HepG2 (cell line): ENCODE data around the gene LEMD1. TPM values are rescaled to one million over a fixed set of nuclear protein-coding genes. Genes with fewer than 3 reads are reported as not detected.
A peak's percentile ranks its signal among the peaks of the same experiment; 100 is the strongest.

Experiments used
- DNMT3B ChIP-seq: conservative IDR thresholded peaks from 2 replicates; pipeline ENCODE4 v1.6.1; 2016; ENCODE audit warnings: missing biosample characterization, control low read depth
- DPF2 ChIP-seq: sonication (generic); formaldehyde crosslinking; IDR thresholded peaks from 2 replicates; pipeline ENCODE4 v1.4.0; 2020; ENCODE audit warnings: mild to moderate bottlenecking, low read depth, missing genetic modification reagents, borderline replicate concordance
- KDM2A ChIP-seq: sonication (generic); formaldehyde crosslinking; IDR thresholded peaks from 2 replicates; pipeline ENCODE4 v1.4.0; 2020; ENCODE audit warnings: low read depth, missing genetic modification reagents, borderline replicate concordance
- KMT2B ChIP-seq: IDR thresholded peaks from 2 replicates; pipeline ENCODE4 v1.6.1; 2016; ENCODE audit warnings: missing genetic modification reagents, missing compliant biosample characterization
- RXRB ChIP-seq: IDR thresholded peaks from 2 replicates; pipeline ENCODE4 v1.6.1; 2016; ENCODE audit warnings: borderline replicate concordance, missing genetic modification reagents, missing compliant biosample characterization
- SNAI1 ChIP-seq: sonication (generic); formaldehyde crosslinking; IDR thresholded peaks from 2 replicates; pipeline ENCODE4 v1.5.0; 2020; ENCODE audit warnings: mild to moderate bottlenecking, missing genetic modification reagents, borderline replicate concordance
- TARDBP ChIP-seq: sonication (generic); formaldehyde crosslinking; IDR thresholded peaks from 2 replicates; pipeline ENCODE4 v1.8.0; 2022; ENCODE audit warnings: mild to moderate bottlenecking, missing genetic modification reagents
- XRCC5 ChIP-seq: fragments of 200-400 bp; formaldehyde crosslinking; optimal IDR thresholded peaks from 2 replicates; pipeline ENCODE3; 2017; ENCODE audit warnings: mild to moderate bottlenecking, low read length
- ZNF550 ChIP-seq: sonication (generic); formaldehyde crosslinking; IDR thresholded peaks from 2 replicates; pipeline ENCODE4 v1.4.0; 2020; ENCODE audit warnings: mild to moderate bottlenecking, missing genetic modification reagents, borderline replicate concordance
- ZNF644 ChIP-seq: IDR thresholded peaks from 2 replicates; pipeline ENCODE4 v1.6.1; 2016; ENCODE audit warnings: low read depth
- ZNF775 ChIP-seq: sonication (generic); formaldehyde crosslinking; IDR thresholded peaks from 2 replicates; pipeline ENCODE4 v1.4.0; 2020; ENCODE audit warnings: missing genetic modification reagents, mild to moderate bottlenecking, moderate library complexity, borderline replicate concordance
- ZNF839 ChIP-seq: sonication (generic); formaldehyde crosslinking; IDR thresholded peaks from 2 replicates; pipeline ENCODE4 v1.4.0; 2020; ENCODE audit warnings: missing genetic modification reagents, mild to moderate bottlenecking, borderline replicate concordance
- ZNF883 ChIP-seq: sonication (generic); formaldehyde crosslinking; IDR thresholded peaks from 2 replicates; pipeline ENCODE4 v1.5.1; 2020; ENCODE audit warnings: mild to moderate bottlenecking, missing genetic modification reagents; ENCODE audit errors: not compliant biosample characterization
- ZSCAN29 ChIP-seq: sonication (generic); formaldehyde crosslinking; conservative IDR thresholded peaks from 2 replicates; pipeline ENCODE4 v1.4.0; 2020; ENCODE audit warnings: mild to moderate bottlenecking, missing genetic modification reagents
- ZSCAN31 ChIP-seq: sonication (generic); formaldehyde crosslinking; IDR thresholded peaks from 2 replicates; pipeline ENCODE4 v1.5.0; 2020; ENCODE audit warnings: low read depth, mild to moderate bottlenecking, missing genetic modification reagents
- polyA plus RNA-seq, 8 experiments: library from polyadenylated mRNA; depleted of rRNA in 3 of 8; stranded (reverse) in 7 of 8; unstranded in 1 of 8; fragments of >200 nt; fragmentation: Illumina TruSeq in 4 of 8; extraction: Trizol in 4 of 8; gene quantifications; 2 replicates each; pipeline versions ENCODE4 v1.2.1 to v1.2.3, GENCODE V29; 2011 to 2016; ENCODE audit warnings: low read depth in 4 of 8, missing spikeins in 1 of 8, mixed read lengths in 1 of 8; ENCODE audit not compliant: insufficient read depth in 1 of 8
- total RNA-seq, 5 experiments: library from RNA; depleted of rRNA; stranded (reverse); fragments of >200 nt; fragmentation: Illumina TruSeq; extraction: Trizol; gene quantifications; 2 replicates each; pipeline ENCODE4 v1.2.3, GENCODE V29; 2016; ENCODE audit warnings: low read depth in 1 of 5
- TF ChIP-seq, protein P1 (sequence below), 2 experiments: fragments of 450-650 bp in 1 of 2; sonication (generic) in 1 of 2; formaldehyde crosslinking; IDR thresholded peaks; 2 replicates each; pipeline versions ENCODE4 v1.5.0 to v1.8.0; 2020 to 2022; ENCODE audit warnings: mild to moderate bottlenecking in 1 of 2, missing genetic modification reagents in 1 of 2
- TF ChIP-seq, protein P2 (sequence below): sonication (generic); formaldehyde crosslinking; IDR thresholded peaks from 2 replicates; pipeline ENCODE4 v1.5.1; 2020; ENCODE audit warnings: mild to moderate bottlenecking, missing genetic modification reagents, moderate library complexity
- TF ChIP-seq, protein P3 (sequence below): sonication (generic); formaldehyde crosslinking; IDR thresholded peaks from 2 replicates; pipeline ENCODE4 v1.9.0; 2021; ENCODE audit warnings: mild to moderate bottlenecking, missing genetic modification reagents

Gene LEMD1
- total and polyA plus RNA-seq, 2 of the 13 experiments (the other 11 are each of a cell fraction or from before 2014, with no cell fraction given): 1.4 to 2.3 TPM

DNA sequence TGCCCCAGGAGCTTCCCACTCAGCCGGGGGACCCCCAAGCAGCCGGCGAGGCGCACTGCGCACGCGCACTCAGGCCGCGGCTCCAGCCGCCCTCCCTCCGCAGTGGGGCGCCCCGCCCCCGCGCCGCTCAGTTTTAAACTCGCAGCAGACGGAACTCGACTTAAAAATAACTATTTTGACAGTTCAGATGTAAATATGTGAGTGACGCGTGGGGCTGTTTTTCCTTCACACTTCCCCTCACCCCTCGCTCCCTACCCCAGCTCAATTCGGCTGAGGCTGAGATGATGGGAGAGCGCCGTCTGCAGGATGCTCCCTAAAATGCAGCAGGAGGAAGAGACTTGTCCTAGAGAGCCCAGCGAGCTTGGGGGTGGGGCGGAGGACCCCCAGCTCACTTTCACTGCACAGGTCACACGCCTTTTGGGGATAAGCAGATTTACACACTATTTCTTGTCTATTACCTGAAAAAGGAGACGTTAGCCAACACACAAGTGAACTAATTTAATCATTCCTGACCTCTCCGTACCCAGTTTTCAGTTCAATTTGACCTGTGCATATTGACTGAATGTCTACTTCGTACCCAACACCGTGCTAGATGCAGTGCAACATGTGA lies 8.9 kb upstream of the LEMD1 start (continued):
- TF ChIP-seq ZNF883 (no peak), RXRB (CRISPR knock-in tag) (no peak), DPF2 (no peak), ZSCAN31 (CRISPR knock-in tag) (peak; percentile 53; the same call in 1 of the 2 replicates), ZNF839 (no peak), ZNF644 (no peak), TARDBP (CRISPR knock-in tag) (no peak), ZNF775 (CRISPR knock-in tag) (no peak), ZNF550 (CRISPR knock-in tag) (no peak), KDM2A (CRISPR knock-in tag) (0 out of 2 replicates have a peak, but pooled peaks have one; percentile 23), XRCC5 (peak; percentile 91), DNMT3B (CRISPR knock-in tag) (no peak), ZSCAN29 (CRISPR knock-in tag) (no peak), KMT2B (CRISPR knock-in tag) (no peak), SNAI1 (no peak)
- TF ChIP-seq, protein P1, sequence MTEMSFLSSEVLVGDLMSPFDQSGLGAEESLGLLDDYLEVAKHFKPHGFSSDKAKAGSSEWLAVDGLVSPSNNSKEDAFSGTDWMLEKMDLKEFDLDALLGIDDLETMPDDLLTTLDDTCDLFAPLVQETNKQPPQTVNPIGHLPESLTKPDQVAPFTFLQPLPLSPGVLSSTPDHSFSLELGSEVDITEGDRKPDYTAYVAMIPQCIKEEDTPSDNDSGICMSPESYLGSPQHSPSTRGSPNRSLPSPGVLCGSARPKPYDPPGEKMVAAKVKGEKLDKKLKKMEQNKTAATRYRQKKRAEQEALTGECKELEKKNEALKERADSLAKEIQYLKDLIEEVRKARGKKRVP (CRISPR knock-in tag; IDR thresholded peaks at IDR 0.05): no peak
- TF ChIP-seq, protein P2, sequence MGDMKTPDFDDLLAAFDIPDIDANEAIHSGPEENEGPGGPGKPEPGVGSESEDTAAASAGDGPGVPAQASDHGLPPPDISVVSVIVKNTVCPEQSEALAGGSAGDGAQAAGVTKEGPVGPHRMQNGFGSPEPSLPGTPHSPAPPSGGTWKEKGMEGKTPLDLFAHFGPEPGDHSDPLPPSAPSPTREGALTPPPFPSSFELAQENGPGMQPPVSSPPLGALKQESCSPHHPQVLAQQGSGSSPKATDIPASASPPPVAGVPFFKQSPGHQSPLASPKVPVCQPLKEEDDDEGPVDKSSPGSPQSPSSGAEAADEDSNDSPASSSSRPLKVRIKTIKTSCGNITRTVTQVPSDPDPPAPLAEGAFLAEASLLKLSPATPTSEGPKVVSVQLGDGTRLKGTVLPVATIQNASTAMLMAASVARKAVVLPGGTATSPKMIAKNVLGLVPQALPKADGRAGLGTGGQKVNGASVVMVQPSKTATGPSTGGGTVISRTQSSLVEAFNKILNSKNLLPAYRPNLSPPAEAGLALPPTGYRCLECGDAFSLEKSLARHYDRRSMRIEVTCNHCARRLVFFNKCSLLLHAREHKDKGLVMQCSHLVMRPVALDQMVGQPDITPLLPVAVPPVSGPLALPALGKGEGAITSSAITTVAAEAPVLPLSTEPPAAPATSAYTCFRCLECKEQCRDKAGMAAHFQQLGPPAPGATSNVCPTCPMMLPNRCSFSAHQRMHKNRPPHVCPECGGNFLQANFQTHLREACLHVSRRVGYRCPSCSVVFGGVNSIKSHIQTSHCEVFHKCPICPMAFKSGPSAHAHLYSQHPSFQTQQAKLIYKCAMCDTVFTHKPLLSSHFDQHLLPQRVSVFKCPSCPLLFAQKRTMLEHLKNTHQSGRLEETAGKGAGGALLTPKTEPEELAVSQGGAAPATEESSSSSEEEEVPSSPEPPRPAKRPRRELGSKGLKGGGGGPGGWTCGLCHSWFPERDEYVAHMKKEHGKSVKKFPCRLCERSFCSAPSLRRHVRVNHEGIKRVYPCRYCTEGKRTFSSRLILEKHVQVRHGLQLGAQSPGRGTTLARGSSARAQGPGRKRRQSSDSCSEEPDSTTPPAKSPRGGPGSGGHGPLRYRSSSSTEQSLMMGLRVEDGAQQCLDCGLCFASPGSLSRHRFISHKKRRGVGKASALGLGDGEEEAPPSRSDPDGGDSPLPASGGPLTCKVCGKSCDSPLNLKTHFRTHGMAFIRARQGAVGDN (CRISPR knock-in tag): peak; percentile 35
- TF ChIP-seq, protein P3, sequence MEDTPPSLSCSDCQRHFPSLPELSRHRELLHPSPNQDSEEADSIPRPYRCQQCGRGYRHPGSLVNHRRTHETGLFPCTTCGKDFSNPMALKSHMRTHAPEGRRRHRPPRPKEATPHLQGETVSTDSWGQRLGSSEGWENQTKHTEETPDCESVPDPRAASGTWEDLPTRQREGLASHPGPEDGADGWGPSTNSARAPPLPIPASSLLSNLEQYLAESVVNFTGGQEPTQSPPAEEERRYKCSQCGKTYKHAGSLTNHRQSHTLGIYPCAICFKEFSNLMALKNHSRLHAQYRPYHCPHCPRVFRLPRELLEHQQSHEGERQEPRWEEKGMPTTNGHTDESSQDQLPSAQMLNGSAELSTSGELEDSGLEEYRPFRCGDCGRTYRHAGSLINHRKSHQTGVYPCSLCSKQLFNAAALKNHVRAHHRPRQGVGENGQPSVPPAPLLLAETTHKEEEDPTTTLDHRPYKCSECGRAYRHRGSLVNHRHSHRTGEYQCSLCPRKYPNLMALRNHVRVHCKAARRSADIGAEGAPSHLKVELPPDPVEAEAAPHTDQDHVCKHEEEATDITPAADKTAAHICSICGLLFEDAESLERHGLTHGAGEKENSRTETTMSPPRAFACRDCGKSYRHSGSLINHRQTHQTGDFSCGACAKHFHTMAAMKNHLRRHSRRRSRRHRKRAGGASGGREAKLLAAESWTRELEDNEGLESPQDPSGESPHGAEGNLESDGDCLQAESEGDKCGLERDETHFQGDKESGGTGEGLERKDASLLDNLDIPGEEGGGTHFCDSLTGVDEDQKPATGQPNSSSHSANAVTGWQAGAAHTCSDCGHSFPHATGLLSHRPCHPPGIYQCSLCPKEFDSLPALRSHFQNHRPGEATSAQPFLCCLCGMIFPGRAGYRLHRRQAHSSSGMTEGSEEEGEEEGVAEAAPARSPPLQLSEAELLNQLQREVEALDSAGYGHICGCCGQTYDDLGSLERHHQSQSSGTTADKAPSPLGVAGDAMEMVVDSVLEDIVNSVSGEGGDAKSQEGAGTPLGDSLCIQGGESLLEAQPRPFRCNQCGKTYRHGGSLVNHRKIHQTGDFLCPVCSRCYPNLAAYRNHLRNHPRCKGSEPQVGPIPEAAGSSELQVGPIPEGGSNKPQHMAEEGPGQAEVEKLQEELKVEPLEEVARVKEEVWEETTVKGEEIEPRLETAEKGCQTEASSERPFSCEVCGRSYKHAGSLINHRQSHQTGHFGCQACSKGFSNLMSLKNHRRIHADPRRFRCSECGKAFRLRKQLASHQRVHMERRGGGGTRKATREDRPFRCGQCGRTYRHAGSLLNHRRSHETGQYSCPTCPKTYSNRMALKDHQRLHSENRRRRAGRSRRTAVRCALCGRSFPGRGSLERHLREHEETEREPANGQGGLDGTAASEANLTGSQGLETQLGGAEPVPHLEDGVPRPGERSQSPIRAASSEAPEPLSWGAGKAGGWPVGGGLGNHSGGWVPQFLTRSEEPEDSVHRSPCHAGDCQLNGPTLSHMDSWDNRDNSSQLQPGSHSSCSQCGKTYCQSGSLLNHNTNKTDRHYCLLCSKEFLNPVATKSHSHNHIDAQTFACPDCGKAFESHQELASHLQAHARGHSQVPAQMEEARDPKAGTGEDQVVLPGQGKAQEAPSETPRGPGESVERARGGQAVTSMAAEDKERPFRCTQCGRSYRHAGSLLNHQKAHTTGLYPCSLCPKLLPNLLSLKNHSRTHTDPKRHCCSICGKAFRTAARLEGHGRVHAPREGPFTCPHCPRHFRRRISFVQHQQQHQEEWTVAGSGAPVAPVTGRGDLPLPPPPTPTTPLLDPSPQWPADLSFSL (CRISPR knock-in tag): no peak
